KOPT-K1 (cell line): ENCODE data around the gene WASL.
"Not testable (repeated sequence)": the region's sequence is repeated elsewhere in the genome, so short reads cannot be mapped to it uniquely, and the experiment has no call there.

Source experiments
- H3K27ac ChIP-seq: fragments of 200-600 bp; sonication (generic); 2 replicates; pipeline ENCODE4 v1.5.1; 2016; ENCODE audit warnings: antibody characterized with exemption, mild to moderate bottlenecking, low read depth, low read length; ENCODE audit not compliant: poor library complexity, severe bottlenecking
- H3K36me3 ChIP-seq: fragments of 200-600 bp; sonication (generic); 2 replicates; pipeline ENCODE4 v1.5.1; 2017; ENCODE audit warnings: antibody characterized with exemption, mild to moderate bottlenecking, low read length, moderate library complexity; ENCODE audit not compliant: insufficient read depth
- H3K9me3 ChIP-seq: fragments of 200-600 bp; sonication (generic); 2 replicates; pipeline ENCODE4 v1.5.1; 2017; ENCODE audit warnings: antibody characterized with exemption, low read length, mild to moderate bottlenecking; ENCODE audit not compliant: insufficient read depth, poor library complexity, severe bottlenecking

WASL gene

DNA sequence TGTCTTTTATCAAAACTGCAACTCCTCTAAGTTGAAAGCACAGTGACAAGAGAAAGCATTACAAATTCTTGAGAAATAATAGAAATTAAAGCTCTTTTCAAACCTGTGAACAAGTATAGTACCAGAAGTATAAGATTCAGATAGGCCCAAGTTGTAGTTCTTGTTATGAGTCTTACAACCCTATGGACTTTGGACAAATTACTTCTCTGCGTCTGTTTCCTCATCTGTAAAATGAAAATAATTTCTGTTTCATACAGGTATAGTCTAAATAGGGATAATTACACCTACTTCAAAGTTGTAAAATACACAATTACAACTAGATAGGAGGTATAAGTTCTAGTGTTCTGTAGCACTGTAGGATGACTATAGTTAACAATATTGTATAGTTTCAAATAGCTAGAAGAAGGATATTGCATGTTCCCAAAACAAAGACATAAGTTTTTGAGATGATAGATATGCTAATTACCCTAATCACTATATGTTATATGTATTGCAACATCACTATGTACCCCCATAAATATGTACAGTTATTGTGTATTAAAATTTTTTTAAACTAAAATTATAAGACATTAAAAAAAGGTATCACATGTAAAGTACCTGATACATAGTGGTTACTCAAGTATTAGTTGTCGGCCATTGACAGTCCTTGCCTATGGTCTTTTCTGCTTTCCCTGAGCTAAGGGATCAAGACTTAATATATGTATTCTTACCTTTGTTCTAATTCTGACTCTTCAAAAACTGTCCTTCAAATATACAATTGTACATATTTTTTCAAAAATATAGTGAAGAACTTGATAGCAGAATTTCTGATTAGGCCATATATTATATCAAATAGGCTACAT, 1.8 kb upstream of the WASL start:
- Histone ChIP-seq H3K27ac (no peak overlapping the region), H3K36me3 (no peaks in the 10 kb centered on the region), H3K9me3 (no peaks in the 10 kb centered on the region)

DNA sequence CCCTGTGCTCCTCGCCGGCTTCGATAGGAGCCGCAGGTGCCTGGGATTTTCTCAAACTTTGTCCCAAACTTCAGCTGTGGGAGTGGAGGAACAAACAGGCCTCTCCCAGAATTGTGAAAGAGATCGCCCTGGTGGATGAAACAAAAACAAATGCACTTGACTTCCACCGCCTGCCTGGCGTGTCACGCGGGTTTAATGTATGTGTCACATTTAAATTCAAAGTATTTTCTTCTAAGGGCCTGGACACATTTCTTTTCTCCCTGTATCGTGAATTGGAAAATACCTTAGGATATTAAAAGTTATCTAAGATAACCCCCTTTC, 694 bp upstream of the WASL start:
- H3K27ac ChIP-seq: peak overlapping the region; percentile 89
- no peaks in the 10 kb centered on the region for H3K36me3 ChIP-seq
- no peaks in the 10 kb centered on the region for H3K9me3 ChIP-seq

GRCh38 chr7:123748171-123748733, 551 bp downstream of the WASL start:
- no peaks in the 10 kb centered on the region for H3K36me3 ChIP-seq
- H3K9me3 ChIP-seq: no peaks in the 10 kb centered on the region
- H3K27ac ChIP-seq: peak overlapping the region; percentile 89

DNA sequence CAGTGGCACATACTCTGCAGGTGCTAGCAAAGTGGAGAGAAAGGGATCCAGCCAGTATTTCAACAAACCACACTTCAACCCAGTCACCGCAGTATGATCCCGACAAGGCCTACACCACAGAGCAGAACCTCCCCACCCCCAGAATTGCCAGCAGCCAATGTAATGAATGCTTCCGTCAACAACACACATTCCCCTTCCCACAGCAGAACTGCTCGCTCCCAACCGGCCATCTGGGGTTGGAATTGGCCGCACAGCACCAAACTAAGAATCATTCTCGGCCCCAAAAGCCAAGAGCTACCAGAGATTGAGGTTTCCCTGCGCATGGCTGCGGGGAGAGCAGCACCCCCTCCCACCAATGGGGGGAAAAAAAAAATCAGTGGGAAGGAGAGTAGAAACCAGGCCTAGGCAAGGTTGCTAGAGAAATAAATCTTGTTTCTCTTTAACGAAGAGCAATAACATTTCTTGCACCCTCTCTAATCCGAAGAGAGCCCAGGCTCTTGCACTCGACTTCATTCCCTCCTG, 1.1 kb downstream of the WASL start:
- Histone ChIP-seq H3K36me3 (no peaks in the 10 kb centered on the region), H3K9me3 (no peaks in the 10 kb centered on the region), H3K27ac (peak overlapping the region; percentile 89)

DNA sequence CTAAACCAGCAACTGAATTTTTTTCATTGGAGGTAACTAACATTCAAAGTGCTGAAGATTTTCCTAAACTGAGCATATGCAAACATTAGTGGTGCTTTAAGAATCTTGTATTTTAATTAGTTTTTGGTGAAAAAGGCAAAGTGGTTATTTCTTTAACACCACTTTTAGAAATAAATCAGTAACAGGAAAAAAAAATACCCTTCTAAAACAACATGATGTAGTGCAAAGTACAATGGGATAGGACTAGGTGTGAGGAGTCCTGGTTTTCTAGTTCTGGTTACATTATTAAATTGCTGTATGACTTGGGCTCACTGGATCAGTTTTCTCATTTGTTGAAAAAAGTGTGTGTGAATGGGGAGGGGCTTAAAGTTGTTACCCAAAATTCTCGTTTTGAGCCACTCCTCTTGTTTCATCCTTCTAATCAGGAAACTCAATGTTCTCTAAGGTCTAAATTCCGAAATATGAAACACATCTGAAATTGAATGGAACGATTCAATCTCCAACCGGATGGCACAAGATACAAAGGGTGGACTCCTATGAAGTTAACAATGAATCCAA, 1.8 kb downstream of the WASL start:
- H3K9me3 ChIP-seq: no peaks in the 10 kb centered on the region
- no peaks in the 10 kb centered on the region for H3K36me3 ChIP-seq
- peak overlapping the region; percentile 89 for H3K27ac ChIP-seq

DNA sequence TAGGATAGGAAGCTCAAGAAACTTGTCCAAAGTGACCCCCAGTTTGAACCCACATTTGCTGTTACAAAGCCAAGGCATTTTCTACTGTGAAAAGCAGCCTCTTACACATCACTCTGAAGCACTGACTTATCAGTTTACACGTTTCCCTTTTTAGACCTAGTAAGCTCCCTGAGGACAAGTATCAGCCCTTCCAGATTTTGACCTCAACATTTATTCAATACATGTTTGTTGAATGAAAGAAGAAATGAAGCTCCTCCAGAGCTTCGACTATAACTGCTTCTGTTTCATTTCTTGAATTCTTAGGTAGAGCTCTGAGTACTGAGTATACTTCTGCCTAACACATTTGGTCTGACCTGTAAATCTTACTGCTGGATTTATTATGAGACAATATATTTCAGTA, 2.7 kb downstream of the WASL start:
- Histone ChIP-seq H3K9me3 (no peaks in the 10 kb centered on the region), H3K36me3 (no peaks in the 10 kb centered on the region), H3K27ac (no peak overlapping the region)

DNA sequence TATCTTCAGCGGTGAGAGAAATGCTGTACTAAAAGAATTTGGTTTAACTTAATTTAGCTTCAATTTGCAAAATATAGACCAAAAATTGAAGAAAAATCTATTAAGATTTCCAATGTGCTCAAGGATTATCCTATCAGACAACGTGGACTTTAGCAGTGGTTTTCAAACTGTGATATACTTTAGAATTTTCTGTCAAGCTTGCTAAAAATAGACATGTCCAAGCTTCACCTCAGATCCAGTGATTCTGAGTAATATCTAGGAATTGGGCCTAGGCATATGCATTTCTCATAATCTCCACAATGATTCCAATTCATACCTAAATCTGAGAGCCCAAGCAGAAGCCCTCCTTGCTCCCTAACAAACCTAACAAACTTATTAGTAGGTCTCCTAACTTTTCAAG, 3.4 kb downstream of the WASL start:
- peaks cover 4% of the 10 kb centered on the region; the same call in 1 of the 2 replicates for H3K36me3 ChIP-seq
- no peak overlapping the region for H3K27ac ChIP-seq
- H3K9me3 ChIP-seq: no peaks in the 10 kb centered on the region

GRCh38 chr7:123744416-123744815, 4.4 kb downstream of the WASL start:
- Histone ChIP-seq H3K27ac (no peak overlapping the region), H3K9me3 (no peaks in the 10 kb centered on the region), H3K36me3 (peaks cover 4% of the 10 kb centered on the region; the same call in 1 of the 2 replicates)

GRCh38 chr7:123741940-123742339, 6.9 kb downstream of the WASL start:
- H3K36me3 ChIP-seq: peaks cover 4% of the 10 kb centered on the region; the same call in 1 of the 2 replicates
- no peak overlapping the region for H3K27ac ChIP-seq
- H3K9me3 ChIP-seq: no peaks in the 10 kb centered on the region

DNA sequence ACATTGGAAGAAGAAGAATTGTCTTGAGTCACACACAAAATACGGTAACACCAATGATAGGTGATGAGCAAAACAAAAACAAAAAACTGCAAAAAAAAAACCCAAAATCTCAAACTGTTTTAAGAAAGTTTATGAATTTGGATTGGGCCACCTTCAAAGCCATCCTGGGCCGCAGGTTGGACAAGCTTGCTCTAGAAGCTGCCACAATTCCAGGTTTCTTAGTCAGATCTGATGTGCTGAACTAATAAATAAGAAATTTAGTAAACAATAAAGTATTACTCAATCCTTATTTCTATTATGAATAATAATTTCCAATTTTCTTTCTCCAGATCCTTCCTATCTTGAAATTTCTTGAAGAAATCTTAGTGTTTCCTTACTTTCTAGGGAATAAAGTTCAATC, 10.0 kb downstream of the WASL start:
- Histone ChIP-seq H3K27ac (no peak overlapping the region), H3K9me3 (peaks cover 23% of the 10 kb centered on the region)

DNA sequence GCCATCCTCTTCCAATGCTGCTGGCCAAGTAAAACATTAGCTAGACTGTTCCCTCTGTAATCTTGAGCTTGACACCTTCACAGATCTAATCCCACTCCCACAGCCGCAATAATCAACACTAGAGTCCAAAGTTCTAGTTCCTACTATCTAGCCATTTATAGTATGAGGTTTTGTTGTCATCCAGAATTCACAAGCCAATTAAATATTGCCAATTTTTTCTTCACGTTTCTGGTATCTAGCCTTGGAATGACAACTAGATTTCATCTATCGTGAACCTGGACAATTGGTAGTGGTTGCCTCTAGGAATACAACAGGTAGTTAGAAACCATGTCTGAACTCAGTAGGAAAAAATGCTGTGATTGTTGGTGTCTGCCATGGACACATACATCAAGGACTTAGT, 10.4 kb downstream of the WASL start:
- Histone ChIP-seq H3K9me3 (peaks cover 27% of the 10 kb centered on the region), H3K27ac (no peak overlapping the region), H3K36me3 (peaks cover 4% of the 10 kb centered on the region; the same call in 1 of the 2 replicates)

More for the DNA sequence above, 10.0 kb downstream of the WASL start:
- peaks cover 4% of the 10 kb centered on the region; the same call in 1 of the 2 replicates for H3K36me3 ChIP-seq

- H3K9me3 ChIP-seq: peaks cover 38% of the 10 kb centered on the region
- not testable (repeated sequence) for H3K36me3 ChIP-seq, H3K27ac ChIP-seq
Observed at GRCh38 chr7:123737168-123737674, 11.6 kb downstream of the WASL start.

- H3K27ac ChIP-seq: no peak overlapping the region
- peaks cover 44% of the 10 kb centered on the region for H3K9me3 ChIP-seq
- H3K36me3 ChIP-seq: 0 out of 2 replicates have a peak, but pooled peaks cover 5% of the 10 kb centered on the region
Observed at GRCh38 chr7:123735539-123735938, 13.3 kb downstream of the WASL start.

DNA sequence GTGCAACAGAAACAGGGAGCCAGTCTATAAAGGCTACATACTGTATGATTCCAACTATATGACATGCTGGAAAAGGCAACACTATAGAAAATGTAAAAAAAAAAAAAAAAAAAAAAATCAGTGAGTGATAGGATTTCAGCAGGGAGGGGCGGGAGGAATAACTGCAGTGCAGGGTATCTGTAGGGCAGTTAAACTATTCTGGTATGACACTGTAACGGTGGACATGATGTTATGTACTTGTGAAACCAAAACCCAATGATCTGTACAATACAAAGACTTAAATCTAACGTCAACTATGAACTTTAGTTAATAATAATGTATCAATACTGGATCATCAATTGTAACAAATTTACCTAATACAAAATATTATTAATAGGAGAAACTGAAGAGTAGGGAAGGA, 14.3 kb downstream of the WASL start:
- peaks cover 44% of the 10 kb centered on the region for H3K9me3 ChIP-seq
- no peak overlapping the region for H3K27ac ChIP-seq
- 0 out of 2 replicates have a peak, but pooled peaks cover 5% of the 10 kb centered on the region for H3K36me3 ChIP-seq

GRCh38 chr7:123732413-123733091, 16.3 kb downstream of the WASL start:
- H3K36me3 ChIP-seq: 0 out of 2 replicates have a peak, but pooled peaks cover 5% of the 10 kb centered on the region
- H3K9me3 ChIP-seq: peaks cover 44% of the 10 kb centered on the region

More at GRCh38 chr7:123732413-123733091, 16.3 kb downstream of the WASL start:
- H3K27ac ChIP-seq: no peak overlapping the region
